HCT116 (cell line): Measurements from ENCODE around the gene HEG1. TPM values are rescaled to one million over a fixed set of nuclear protein-coding genes. Genes with fewer than 3 reads are reported as not detected.

Experiments used
- ATAC-seq: fragments of 200-7000 bp; cut with Tn5 transposase; 2 replicates; pipeline ENCODE4 v1.9.1; 2020; ENCODE audit warnings: mild to moderate bottlenecking, moderate library complexity
- BruUV-seq: library from RNA; stranded (reverse); fragments of 400-500 nt; replicated peaks from 2 replicates; lab custom pipeline; 2021; lab: Mats Ljungman, UMichigan
- CTCF ChIA-PET: fragments of 300-600 bp; sonication (Branson Sonifier 250); formaldehyde crosslinking; loops from one replicate; lab custom pipeline; 2021; ENCODE audit warnings: antibody characterized with exemption; lab: Charles Lee
- POLR2A ChIA-PET: fragments of 300-600, 350-600 bp; sonication (Branson Sonifier 250); formaldehyde crosslinking; loops from one replicate; lab custom pipeline; 2021; ENCODE audit warnings: antibody characterized with exemption; lab: Charles Lee
- RAD21 ChIA-PET, 2 experiments: fragments of 300-600 bp; sonication (Branson Sonifier 250); formaldehyde crosslinking; loops; one replicate each; lab custom pipeline; 2023; ENCODE audit warnings: low total read pairs in 2 of 2; ENCODE audit not compliant: uncharacterized antibody in 2 of 2, unreplicated experiment in 2 of 2, low non-redundant PET in 1 of 2; lab: Charles Lee
- DNase-seq: peaks from one replicate; pipeline ENCODE4 v3.0.0-alpha.2; 2010; ENCODE audit warnings: low read depth, low spot score
- H2AFZ ChIP-seq: fragments of 200-600 bp; shearing (Covaris generic), sonication (generic); 2 replicates; pipeline ENCODE4 v1.6.1; 2017; ENCODE audit warnings: low read depth, mixed run types, mixed read lengths, antibody characterized with exemption, low read length; ENCODE audit not compliant: poor library complexity, severe bottlenecking
- H3K27ac ChIP-seq: 2 replicates; pipeline ENCODE4 v1.5.1; 2012; ENCODE audit warnings: low read depth, low read length
- H3K27me3 ChIP-seq: fragments of 200-600 bp; sonication (generic); 2 replicates; pipeline ENCODE4 v1.6.1; 2016; ENCODE audit warnings: mixed run types, low read length, mixed read lengths; ENCODE audit not compliant: insufficient read depth
- H3K36me3 ChIP-seq, 2 experiments: fragments of 200-500 bp in 1 of 2; fragments of 200-600 bp in 1 of 2; sonication (Bioruptor generic) in 1 of 2; sonication (generic) in 1 of 2; 2 replicates each; pipeline versions ENCODE4 v1.5.1 to v1.6.1; 2014 to 2016; ENCODE audit warnings: low read length in 2 of 2, inconsistent platforms in 1 of 2, mixed read lengths in 1 of 2, mixed run types in 1 of 2; ENCODE audit not compliant: insufficient read depth in 2 of 2, control insufficient read depth in 1 of 2
- H3K4me1 ChIP-seq, 2 experiments: fragments of 200-600 bp in 1 of 2; sonication (generic) in 1 of 2; 2 replicates each; pipeline versions ENCODE4 v1.5.1 to v1.6.1; 2012 to 2017; ENCODE audit warnings: low read length in 2 of 2, inconsistent platforms in 1 of 2, mild to moderate bottlenecking in 1 of 2, mixed read lengths in 1 of 2, mixed run types in 1 of 2, moderate library complexity in 1 of 2; ENCODE audit not compliant: insufficient read depth in 2 of 2, control insufficient read depth in 1 of 2
- H3K4me2 ChIP-seq: fragments of 200-600 bp; sonication (generic); 2 replicates; pipeline ENCODE4 v1.6.1; 2017; ENCODE audit warnings: mixed run types, low read length, mixed read lengths
- H3K4me3 ChIP-seq, 2 experiments: fragments of 200-600 bp in 1 of 2; sonication (generic) in 1 of 2; replicated peaks in 1 of 2; 2 replicates each; pipeline ENCODE4 v1.5.1; 2011 to 2016; ENCODE audit warnings: low read length in 2 of 2, control low read depth in 1 of 2, low read depth in 1 of 2, mild to moderate bottlenecking in 1 of 2, mixed read lengths in 1 of 2, mixed run types in 1 of 2
- H3K79me2 ChIP-seq: fragments of 200-600 bp; sonication (generic); 2 replicates; pipeline ENCODE4 v1.6.1; 2017; ENCODE audit warnings: mild to moderate bottlenecking, mixed run types, low read length, moderate library complexity, mixed read lengths; ENCODE audit not compliant: insufficient read depth
- H3K9ac ChIP-seq: fragments of 200-600 bp; sonication (generic); 2 replicates; pipeline ENCODE4 v1.6.1; 2016; ENCODE audit warnings: low read length, mixed read lengths
- H3K9me2 ChIP-seq: fragments of 200-600 bp; sonication (generic), shearing (Covaris generic); 2 replicates; pipeline ENCODE4 v1.6.1; 2017; ENCODE audit warnings: mixed run types, mild to moderate bottlenecking, moderate library complexity; ENCODE audit not compliant: insufficient read depth
- H3K9me3 ChIP-seq, 2 experiments: fragments of 200-500 bp in 1 of 2; fragments of 200-600 bp in 1 of 2; sonication (Bioruptor generic) in 1 of 2; sonication (generic) in 1 of 2; 2 replicates each; pipeline ENCODE4 v1.6.1; 2014 to 2017; ENCODE audit warnings: low read length in 2 of 2, mixed read lengths in 2 of 2, inconsistent platforms in 1 of 2, low read depth in 1 of 2, mild to moderate bottlenecking in 1 of 2, mixed run types in 1 of 2, moderate library complexity in 1 of 2; ENCODE audit not compliant: control insufficient read depth in 1 of 2, insufficient read depth in 1 of 2
- H4K20me1 ChIP-seq: fragments of 200-600 bp; sonication (generic), shearing (Covaris generic); 2 replicates; pipeline ENCODE4 v1.6.1; 2017; ENCODE audit warnings: mixed run types, mild to moderate bottlenecking, moderate library complexity; ENCODE audit not compliant: insufficient read depth
- CBX3 ChIP-seq: IDR thresholded peaks from 2 replicates; pipeline ENCODE4 v1.6.1; 2012; ENCODE audit warnings: low read depth
- CEBPB ChIP-seq: IDR thresholded peaks from 2 replicates; pipeline ENCODE4 v1.6.1; 2012; ENCODE audit warnings: low read depth
- EGR1 ChIP-seq: IDR thresholded peaks from 2 replicates; pipeline ENCODE4 v1.6.1; 2012; ENCODE audit warnings: low read depth
- ELF1 ChIP-seq: IDR thresholded peaks from 2 replicates; pipeline ENCODE4 v1.6.1; 2012; ENCODE audit warnings: low read depth, borderline replicate concordance
- EZH2 ChIP-seq: fragments of 200-600 bp; sonication (generic); IDR thresholded peaks from 2 replicates; pipeline ENCODE4 v1.6.1; 2017; ENCODE audit warnings: antibody characterized with exemption, mixed run types
- FOSL1 ChIP-seq: IDR thresholded peaks from 2 replicates; pipeline ENCODE4 v1.6.1; 2012; ENCODE audit warnings: low read depth
- POLR2A ChIP-seq: IDR thresholded peaks from 2 replicates; pipeline ENCODE4 v1.7.0; 2011; ENCODE audit warnings: borderline replicate concordance; ENCODE audit not compliant: insufficient read depth, insufficient read length; ENCODE audit errors: extremely low read depth
- POLR2AphosphoS5 ChIP-seq: IDR thresholded peaks from 2 replicates; pipeline ENCODE4 v1.6.1; 2011; ENCODE audit warnings: mild to moderate bottlenecking, low read depth, low read length, moderate library complexity
- RAD21 ChIP-seq: IDR thresholded peaks from 2 replicates; pipeline ENCODE4 v1.6.1; 2012; ENCODE audit warnings: low read depth, mild to moderate bottlenecking
- SIN3A ChIP-seq: IDR thresholded peaks from 2 replicates; pipeline ENCODE4 v1.6.1; 2012; ENCODE audit warnings: low read depth
- SP1 ChIP-seq: IDR thresholded peaks from 2 replicates; pipeline ENCODE4 v1.6.1; 2012; ENCODE audit warnings: low read depth
- ZFX ChIP-seq: fragments of 450-650 bp; IDR thresholded peaks from 2 replicates; pipeline ENCODE4 v1.6.1; 2017
- ZNF274 ChIP-seq: fragments of 200-500 bp; sonication (Bioruptor generic); IDR thresholded peaks from 2 replicates; pipeline ENCODE4 v1.6.1; 2014; ENCODE audit warnings: mild to moderate bottlenecking, low read depth, low read length, inconsistent platforms
- intact Hi-C: fragments of 100-400 bp; cut with micrococcal nuclease; formaldehyde crosslinking; loops from 2 replicates; pipeline ENCODE4 v1.10.0; 2022
- total RNA-seq: library from RNA; stranded (reverse); gene quantifications from one replicate; pipeline ENCODE4 v1.2.1, GENCODE V29; 2021; ENCODE audit not compliant: unreplicated experiment
- TF ChIP-seq, protein P1 (sequence below): IDR thresholded peaks from 2 replicates; pipeline ENCODE4 v1.6.1; 2012
- TF ChIP-seq, protein P2 (sequence below): IDR thresholded peaks from 2 replicates; pipeline ENCODE4 v1.6.1; 2011; ENCODE audit warnings: mild to moderate bottlenecking, low read length, moderate library complexity; ENCODE audit not compliant: insufficient replicate concordance; ENCODE audit errors: extremely low read depth
- TF ChIP-seq, protein P3 (sequence below): IDR thresholded peaks from 2 replicates; pipeline ENCODE4 v1.6.1; 2012
- TF ChIP-seq, protein P4 (sequence below): IDR thresholded peaks from 2 replicates; pipeline ENCODE4 v1.6.1; 2012; ENCODE audit warnings: low read depth

HEG1 gene
- total RNA-seq, 1 experiment from 2014 or later: 2.6 TPM

DNA sequence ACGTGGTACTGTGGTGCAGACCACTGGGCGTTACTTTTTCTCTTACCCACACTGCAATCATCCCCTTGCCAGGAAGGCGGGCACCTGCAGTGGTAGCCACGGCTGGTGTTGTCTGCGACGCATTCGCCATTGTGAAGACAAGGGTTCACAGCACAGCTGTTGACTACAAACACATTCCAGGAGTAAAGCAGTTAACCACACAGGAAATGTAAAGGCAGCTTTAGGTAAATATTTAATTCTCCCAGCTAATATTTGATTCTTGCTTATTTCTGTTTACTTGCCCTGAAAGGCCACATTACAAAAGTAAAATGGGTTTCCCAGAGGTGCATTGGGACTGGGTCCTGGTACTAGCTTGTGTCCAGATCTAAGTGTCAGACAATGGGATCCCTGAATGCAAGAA, 45.4 kb downstream of the HEG1 start:
- no peaks in the 10 kb centered on the region for H3K4me1 ChIP-seq
- no peaks in the 10 kb centered on the region for H3K9me2 ChIP-seq
- ChIA-PET RAD21 (no interaction called here), CTCF (no interaction called here), POLR2A (no interaction called here)
- H3K79me2 ChIP-seq: no peaks in the 10 kb centered on the region
- TF ChIP-seq RAD21: no peak
- TF ChIP-seq FOSL1: no peak
- TF ChIP-seq, protein P1, sequence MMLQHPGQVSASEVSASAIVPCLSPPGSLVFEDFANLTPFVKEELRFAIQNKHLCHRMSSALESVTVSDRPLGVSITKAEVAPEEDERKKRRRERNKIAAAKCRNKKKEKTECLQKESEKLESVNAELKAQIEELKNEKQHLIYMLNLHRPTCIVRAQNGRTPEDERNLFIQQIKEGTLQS: no peak
- TF ChIP-seq, protein P2, sequence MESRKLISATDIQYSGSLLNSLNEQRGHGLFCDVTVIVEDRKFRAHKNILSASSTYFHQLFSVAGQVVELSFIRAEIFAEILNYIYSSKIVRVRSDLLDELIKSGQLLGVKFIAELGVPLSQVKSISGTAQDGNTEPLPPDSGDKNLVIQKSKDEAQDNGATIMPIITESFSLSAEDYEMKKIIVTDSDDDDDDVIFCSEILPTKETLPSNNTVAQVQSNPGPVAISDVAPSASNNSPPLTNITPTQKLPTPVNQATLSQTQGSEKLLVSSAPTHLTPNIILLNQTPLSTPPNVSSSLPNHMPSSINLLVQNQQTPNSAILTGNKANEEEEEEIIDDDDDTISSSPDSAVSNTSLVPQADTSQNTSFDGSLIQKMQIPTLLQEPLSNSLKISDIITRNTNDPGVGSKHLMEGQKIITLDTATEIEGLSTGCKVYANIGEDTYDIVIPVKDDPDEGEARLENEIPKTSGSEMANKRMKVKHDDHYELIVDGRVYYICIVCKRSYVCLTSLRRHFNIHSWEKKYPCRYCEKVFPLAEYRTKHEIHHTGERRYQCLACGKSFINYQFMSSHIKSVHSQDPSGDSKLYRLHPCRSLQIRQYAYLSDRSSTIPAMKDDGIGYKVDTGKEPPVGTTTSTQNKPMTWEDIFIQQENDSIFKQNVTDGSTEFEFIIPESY: no peak
- TF ChIP-seq POLR2A: no peak
- no peak for TF ChIP-seq ZNF274
- no peak for TF ChIP-seq POLR2AphosphoS5
- no peak for TF ChIP-seq EZH2
- TF ChIP-seq, protein P3, sequence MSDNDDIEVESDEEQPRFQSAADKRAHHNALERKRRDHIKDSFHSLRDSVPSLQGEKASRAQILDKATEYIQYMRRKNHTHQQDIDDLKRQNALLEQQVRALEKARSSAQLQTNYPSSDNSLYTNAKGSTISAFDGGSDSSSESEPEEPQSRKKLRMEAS: no peak
- TF ChIP-seq ELF1: no peak
- TF ChIP-seq, protein P4, sequence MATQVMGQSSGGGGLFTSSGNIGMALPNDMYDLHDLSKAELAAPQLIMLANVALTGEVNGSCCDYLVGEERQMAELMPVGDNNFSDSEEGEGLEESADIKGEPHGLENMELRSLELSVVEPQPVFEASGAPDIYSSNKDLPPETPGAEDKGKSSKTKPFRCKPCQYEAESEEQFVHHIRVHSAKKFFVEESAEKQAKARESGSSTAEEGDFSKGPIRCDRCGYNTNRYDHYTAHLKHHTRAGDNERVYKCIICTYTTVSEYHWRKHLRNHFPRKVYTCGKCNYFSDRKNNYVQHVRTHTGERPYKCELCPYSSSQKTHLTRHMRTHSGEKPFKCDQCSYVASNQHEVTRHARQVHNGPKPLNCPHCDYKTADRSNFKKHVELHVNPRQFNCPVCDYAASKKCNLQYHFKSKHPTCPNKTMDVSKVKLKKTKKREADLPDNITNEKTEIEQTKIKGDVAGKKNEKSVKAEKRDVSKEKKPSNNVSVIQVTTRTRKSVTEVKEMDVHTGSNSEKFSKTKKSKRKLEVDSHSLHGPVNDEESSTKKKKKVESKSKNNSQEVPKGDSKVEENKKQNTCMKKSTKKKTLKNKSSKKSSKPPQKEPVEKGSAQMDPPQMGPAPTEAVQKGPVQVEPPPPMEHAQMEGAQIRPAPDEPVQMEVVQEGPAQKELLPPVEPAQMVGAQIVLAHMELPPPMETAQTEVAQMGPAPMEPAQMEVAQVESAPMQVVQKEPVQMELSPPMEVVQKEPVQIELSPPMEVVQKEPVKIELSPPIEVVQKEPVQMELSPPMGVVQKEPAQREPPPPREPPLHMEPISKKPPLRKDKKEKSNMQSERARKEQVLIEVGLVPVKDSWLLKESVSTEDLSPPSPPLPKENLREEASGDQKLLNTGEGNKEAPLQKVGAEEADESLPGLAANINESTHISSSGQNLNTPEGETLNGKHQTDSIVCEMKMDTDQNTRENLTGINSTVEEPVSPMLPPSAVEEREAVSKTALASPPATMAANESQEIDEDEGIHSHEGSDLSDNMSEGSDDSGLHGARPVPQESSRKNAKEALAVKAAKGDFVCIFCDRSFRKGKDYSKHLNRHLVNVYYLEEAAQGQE: no peak
- no peak for TF ChIP-seq EGR1
- no peak for TF ChIP-seq SP1
- TF ChIP-seq ZFX: no peak
- no peak for TF ChIP-seq CBX3
- no peak for TF ChIP-seq CEBPB
- TF ChIP-seq SIN3A: no peak
- H2AFZ ChIP-seq: no peak overlapping the region
- no peak for DNase-seq
- H3K4me3 ChIP-seq: no peak overlapping the region
- H3K36me3 ChIP-seq: no peaks in the 10 kb centered on the region
- no peak overlapping the region for H3K9ac ChIP-seq
- no TSS peak for BruUV-seq
- no peaks in the 10 kb centered on the region for H4K20me1 ChIP-seq
- intact Hi-C loops: no loop called here
- H3K4me2 ChIP-seq: no peak overlapping the region
- H3K27ac ChIP-seq: no peak overlapping the region
- ATAC-seq: no peak
- no peaks in the 10 kb centered on the region for H3K27me3 ChIP-seq
- no peaks in the 10 kb centered on the region for H3K9me3 ChIP-seq
